Pons (tissue), 1 donor: ENCODE data around the gene BLOC1S4.

ENCODE experiments used
- DNase-seq: peaks from one replicate; pipeline ENCODE4 v3.0.0-alpha.2; 2016; ENCODE audit warnings: low spot score

BLOC1S4 gene

DNA sequence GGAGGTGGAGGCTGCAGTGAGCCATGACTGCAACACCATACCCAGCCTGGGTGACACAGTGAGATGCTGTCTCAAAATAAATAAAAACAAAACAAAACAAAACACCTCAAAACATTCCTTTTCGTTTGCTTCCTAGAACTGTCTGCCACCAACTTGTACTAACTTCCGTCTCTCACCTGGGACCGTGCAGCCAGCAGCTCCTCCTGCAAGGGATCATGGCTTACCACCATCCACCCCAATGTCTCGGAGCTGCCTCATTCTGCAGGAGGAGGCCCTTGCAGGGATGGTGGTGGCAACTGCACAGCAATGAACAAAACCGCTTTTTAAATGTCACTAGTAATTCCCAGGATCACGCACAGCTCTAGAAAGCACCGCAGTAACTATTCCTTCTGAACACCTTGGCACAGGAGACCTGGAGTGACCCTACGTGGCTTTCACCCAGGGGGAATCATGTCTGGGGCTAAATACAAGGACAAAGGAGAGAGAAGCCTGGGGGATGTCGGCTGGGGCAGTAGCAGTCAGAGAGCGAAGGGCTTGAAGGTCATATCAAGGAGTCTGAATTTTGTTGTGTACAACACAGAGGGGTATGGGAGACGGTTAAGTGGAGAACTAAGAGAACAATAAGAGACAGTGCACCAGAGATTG is 49.1 kb downstream of the BLOC1S4 start:
- DNase-seq, result no peak

DNA sequence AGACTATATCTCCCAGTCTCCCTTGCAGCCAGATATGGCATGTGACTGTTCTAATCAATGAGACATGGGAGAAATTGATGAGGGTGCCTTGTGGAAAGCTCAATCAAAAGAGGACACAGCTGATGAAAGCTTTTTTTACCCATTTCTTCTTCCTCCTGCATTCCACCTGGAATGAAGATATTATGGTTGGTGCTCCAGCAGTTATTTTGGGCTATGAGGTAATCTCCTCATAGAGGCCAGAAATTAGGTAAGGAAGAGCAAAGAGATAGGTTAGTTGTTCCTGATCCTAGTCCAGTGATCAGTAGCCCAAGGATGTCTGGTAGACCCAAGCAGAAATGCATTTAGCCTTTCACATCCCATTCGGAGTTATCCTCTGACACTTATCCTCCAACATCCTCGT is 49.7 kb downstream of the BLOC1S4 start:
- DNase-seq, result no peak
